ENCODE data around the gene RFX6.

RFX6 gene

DNA sequence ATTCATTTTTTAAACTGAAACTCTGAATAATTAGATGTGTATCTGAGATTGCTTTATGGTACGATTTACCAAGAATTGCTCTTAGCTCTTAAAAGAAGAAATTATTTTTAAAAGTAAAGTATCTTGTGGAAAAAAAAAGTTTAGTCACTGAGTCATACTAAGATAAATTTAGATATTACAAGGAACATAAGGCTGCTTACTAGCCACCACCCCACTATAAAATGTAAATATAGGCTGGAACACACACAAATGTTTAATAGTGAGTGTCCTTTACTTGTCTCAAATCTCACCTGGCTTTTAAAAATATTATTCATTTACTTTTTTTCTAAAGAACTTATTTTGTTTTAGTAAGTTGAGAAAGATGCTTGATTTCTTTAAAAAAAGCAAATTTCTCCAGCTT lies 17.6 kb downstream of the RFX6 start:
- DNase-seq: no peak

DNA sequence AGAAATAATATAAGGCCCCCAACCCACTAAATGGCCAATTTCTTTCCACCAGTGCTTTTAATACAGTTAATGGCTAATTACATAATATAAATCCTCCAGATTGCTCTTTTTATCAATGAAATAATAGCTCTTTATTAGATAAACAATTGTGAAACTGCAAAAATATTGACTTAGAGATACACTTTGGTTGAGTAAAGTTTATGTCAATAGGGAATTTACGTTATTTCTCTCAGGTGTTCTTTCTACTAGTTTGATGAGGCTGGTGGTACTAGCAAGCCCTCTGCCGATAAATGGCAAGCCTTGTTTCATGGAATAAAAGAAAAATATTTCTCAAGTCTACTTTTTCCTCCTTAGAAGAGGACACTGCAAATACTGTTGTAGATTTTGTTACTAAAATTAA lies 18.9 kb downstream of the RFX6 start:
- no peak for DNase-seq

DNA sequence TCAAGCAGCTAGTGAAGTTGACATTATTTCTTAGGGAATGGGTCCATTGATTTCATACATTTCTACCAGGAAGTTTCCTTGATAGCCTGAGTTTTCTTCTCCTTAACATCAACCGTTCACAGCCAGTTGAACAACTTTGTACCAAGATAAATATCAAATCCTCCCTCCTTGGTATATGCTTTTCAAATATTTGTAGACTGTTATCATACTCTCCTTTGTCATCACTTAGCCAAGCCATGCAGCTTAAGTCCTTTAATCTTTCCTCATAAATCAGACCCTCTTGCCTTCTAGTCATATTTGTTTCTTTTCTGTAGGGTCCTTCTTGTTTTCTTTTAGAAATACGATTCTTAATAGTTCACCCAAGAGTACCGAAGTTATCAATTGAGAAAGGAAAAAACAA lies 25.6 kb downstream of the RFX6 start:
- DNase-seq: no peak

DNA sequence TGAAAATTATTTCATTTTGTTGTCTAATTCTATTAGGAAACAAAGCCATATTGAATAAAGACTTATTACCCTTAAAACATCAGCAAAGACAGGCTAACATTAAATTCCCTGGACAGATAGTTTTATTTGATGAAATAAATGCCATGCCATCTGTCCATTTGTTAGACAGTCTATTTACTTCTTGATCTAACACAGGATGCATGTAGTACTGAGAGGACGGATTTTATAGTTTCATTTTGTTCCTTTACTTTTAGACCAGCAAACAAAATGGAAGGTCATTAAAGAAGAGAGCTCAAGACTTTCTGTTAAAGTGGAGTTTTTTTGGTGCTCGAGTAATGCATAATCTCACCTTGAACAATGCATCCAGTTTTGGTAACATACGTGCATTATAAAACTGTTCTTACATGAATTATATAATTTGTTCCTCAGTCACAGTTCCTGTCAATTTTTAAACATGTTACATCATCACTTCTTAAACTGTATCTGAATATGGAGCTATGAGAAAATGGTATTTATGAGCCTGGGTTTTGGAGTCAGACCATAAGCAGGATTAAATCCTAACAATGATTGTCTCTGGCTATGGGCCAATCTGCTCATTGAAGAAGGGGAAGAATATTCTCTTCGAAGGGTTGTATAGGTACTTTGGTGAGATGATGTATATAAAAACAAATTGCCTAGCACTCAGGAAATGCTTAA lies 46.0 kb downstream of the RFX6 start:
- no peak for DNase-seq

DNA sequence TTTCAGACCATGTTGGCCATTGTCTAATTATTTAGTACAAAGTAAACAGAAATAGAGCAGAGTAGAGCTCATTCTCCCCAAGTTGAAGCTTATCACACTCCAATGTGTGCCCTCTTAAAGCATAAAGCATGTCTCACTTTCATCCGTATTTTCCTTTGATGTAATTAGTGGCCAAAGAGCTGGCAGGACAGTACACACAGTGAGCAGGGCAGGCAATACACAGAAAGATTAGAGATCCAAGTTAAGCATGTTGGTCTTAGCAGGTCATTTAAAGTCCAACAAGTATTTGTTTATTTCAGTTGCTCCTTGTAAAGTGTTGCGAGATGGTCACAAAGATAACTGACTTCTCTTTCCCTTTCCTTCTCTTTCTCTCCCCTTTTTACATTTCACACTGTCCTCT lies 47.2 kb downstream of the RFX6 start:
- DNase-seq: no peak

DNA sequence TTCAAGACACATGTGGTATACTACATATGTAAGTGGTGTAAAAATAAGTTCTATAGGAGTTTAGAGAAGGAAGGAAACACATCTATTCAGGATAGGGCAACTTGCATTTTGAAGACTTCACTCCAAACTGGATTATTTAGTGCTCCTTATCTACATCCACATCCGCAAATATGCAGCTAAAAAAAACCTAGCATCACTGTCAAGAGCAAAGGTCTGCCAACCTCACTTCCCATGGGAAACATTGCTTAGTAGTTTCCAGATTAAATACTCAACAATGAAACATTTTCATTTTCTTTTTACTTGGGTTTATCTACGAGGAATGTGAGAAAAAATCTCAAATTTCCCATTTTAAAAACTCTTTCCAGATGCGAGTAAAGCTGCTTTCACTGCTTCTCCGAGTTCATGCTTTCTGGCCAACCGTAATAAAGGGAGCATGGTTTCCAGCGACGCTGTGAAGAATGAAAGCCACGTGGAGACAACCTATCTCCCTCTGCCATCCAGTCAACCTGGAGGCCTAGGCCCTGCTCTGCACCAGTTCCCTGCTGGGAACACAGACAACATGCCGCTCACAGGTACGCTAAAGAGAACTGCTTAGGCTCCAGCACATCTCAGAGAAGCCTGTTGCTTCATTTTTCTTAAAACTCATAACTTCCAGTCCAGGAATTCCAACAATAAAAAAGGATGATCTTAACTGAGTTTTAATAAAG lies 48.2 kb downstream of the RFX6 start:
- no peak for DNase-seq

DNA sequence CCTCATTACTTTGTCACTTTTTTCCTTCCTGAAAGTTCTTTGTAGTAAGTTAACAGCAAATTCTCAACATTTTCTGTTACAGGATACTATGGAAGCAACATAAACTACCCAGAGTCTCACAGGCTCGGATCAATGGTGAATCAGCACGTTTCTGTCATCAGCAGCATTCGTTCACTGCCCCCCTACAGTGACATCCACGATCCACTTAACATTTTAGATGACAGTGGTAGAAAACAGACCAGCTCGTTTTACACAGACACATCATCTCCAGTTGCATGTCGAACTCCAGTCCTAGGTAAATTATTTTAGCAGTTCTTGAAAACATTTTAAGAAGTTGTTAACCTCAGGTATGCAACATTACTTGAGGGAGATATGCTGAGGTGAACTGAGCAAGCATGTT lies 51.6 kb downstream of the RFX6 start:
- DNase-seq: no peak

DNA sequence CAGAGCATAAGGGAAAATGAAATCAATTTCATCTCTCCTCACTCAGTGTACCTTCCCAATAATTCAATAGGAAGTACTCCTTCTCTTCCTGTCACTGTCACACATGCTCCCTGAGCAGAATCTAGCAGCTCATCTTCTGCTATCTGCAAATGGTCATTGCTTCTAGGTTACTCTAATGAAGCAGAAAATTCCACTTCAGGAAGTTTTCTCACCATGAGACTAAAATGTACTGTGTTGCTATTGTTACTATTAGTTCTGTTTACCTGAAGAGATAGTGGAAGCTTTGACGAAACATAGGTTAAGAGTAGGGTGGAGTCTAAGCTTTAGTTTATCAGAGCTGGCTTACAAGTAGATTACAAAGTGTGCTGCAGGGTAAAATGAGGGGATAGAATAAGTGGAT lies 52.8 kb downstream of the RFX6 start:
- no peak for DNase-seq

DNA sequence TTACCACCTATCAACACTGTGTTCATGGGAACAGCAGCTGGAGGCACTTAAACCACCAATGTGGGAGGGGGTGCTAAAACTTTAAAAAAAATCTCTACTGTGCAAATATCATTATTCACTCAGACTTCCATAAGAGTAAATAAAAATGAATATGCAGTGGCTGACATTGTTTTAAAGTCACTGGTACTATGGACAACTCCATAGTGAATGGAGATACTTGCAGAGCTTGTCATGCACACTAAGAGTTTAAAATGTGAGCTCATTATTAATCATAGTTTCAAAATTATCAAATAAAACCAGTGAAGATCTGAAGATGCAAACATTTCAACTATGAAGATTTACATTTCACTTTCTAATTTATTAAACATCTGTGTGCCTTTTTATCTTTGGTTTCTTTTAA lies 54.4 kb downstream of the RFX6 start:
- DNase-seq: no peak

DNA sequence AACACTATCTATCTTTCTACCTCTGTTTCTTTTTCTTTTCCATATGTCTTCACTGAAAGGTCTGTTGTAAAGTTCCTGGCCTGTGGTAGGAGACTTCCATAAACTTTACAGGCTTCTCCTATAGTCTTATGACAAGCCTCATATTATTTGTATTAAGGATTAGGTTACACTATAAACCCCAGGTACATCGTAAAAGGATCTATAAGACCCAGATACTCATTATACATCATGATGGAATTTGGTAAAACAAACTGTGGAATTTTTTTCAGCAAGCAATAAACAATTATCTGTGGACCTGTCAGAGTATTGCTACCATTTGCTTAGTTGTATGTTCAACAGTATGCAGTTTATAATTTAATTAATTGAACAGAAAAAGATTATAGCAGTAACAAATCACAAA lies 55.5 kb downstream of the RFX6 start:
- DNase-seq: no peak

DNA sequence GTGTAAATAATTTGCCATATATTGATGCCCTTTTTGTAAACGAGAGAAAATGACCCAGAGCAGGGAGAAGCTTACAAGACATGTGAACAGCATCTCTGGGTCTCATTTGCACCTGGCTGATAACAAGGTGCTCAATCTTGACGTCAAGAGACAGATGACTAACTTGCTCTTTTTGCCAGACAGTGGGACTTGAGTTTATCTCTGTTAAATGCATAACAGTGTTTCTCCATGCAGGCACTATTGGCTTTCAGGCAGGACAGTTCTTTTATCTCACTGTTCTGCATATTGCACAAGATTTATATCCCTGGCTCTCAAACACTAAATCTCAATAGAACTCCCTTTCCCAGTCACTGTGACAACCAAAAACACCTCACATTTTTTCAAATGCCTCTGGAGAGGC lies 56.4 kb downstream of the RFX6 start:
- no peak for DNase-seq

DNA sequence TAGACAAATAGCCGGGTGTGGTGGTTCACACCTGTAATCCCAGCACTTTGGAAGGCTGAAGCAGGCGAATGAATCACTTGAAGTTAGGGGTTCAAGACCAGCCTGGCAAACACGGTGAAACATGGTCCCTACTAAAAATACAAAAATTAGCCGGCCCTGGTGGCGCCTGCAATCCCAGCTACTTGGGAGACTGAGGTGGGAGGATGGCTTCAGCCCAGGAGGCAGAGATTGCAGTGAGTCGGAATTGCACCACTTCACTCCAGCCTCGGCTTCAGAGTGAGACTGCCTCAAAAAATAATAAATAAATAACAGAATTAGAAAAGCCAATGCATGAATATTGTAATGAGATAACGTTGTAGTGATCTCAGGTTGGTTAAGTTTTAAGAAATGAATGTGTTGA lies 61.3 kb downstream of the RFX6 start:
- no peak for DNase-seq

DNA sequence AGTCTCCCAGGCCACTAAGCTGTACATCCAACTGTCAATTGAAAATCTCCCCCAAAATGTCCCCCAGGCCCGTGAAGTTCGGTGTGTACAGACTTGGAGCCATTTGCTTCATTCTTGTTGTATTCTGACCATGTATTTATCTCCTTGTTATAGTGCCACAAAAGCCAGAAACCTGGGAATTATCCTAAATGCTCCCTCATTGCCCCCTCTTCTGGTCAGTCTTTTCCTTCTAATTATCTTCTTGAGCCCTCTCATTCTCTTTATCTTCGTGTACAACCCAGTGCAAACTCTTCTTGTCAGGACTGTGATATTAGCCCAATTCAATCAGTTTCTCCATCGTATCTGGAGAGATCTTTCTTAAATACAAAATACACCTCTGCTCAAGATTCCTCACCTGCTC lies 64.7 kb downstream of the RFX6 start:
- no peak for DNase-seq

DNA sequence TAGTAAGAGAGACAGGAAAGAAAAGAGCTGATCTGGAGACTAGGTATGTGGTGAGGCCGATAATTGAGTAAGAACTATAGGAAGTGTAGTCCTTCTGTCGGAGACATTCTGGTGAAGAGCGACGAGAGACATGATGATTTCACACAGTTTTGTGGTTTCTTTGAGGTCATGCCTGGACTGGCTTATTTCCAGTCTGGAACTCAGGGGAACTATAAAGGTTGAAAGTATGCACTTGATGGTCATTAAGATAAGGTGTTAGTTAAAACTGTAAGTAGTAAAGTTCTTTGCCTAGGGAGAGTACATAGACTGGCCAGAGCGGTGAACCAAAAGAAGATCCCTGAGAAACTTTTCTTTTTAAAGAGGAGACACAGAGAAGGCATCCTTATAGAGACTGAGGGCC lies 68.8 kb downstream of the RFX6 start:
- no peak for DNase-seq

DNA sequence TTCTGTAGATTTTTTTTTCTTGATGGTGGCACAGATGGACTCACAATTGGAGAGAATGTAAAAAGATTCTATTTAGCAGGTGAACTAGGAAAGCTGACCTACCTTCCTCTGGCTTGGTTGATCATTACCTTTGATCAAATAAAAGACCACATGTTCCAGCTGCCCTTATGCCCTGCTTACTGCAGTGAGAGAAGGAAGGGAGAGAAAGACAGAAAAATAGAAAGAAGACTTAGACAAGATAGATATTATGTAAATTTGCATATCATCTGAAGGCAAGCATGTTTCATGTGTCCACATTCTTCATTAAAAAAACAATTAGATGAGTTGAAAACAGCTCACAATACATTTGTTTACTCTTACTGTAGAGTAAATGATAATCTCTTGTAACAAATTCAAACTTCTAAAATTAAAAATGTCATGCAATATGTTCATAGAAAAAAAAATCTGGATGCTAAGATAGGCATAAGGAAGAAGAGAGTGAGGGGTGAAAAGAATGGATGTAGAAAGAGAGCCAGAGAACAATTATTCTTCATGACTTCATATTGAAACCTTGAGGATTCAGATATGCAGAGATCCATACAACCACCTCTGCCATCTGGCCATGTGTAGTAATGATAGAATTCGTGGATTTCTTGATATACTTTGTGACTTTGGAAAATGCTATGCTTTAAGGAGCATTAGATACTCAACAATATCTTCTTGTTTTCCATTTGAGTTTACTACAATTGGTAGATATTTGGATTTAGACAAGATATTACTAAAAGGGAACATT lies 71.7 kb downstream of the RFX6 start:
- DNase-seq: no peak

DNA sequence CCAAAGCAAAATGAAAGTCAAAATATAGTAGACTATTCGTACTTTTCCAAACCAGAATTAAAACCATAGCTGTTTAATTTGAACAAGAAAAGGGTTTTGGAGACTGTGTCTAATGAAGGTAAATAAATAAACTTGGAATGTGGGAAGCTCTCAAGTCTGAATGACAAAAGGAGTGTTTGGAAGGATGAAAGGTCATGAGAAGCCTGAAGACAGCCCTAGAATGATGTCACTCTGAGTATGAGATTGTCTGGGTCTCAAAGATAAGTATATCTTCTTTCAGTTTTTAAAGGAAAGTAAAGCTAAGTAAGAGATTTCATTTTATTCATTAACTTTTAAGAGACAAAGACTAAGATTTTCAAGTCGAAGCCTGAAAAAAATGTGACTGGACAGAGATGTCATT lies 72.9 kb downstream of the RFX6 start:
- no peak for DNase-seq

DNA sequence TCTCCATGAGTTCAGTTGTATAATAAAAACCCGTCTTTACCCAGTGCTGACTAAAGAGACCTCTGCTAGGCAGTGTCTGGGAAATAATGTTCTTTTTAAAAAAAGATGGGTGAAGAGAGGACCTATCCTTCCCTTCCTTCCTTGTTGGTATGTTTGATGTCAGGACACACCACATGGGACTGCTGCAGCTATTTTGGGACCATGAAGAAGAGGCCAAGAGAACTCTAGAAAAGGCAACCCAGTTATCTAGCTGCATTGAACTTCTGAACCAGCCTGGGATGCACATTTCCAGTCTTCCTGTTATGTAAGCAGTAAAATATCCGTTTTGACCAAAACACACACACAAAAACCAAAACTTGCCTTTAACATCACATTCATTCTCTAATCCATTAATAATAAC lies 77.3 kb downstream of the RFX6 start:
- no peak for DNase-seq

DNA sequence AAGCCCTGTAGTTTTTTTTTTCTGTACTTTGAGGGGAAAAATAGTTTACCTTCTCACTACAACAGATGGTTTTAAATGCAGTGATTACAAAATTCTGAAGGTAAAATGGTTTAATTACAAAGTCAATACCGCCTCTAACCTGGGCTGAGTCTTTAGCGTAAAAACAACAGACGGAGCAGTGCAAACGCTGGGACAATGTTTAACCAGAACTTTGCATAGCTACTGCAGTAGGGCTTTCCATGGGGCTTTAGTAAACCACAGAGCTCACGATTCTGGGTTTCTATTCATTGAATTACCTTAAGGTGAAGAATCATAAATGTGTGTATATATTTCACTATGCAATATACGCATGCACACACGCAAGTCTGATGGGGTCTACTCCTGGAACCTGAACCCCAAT lies 77.9 kb downstream of the RFX6 start:
- no peak for DNase-seq

DNA sequence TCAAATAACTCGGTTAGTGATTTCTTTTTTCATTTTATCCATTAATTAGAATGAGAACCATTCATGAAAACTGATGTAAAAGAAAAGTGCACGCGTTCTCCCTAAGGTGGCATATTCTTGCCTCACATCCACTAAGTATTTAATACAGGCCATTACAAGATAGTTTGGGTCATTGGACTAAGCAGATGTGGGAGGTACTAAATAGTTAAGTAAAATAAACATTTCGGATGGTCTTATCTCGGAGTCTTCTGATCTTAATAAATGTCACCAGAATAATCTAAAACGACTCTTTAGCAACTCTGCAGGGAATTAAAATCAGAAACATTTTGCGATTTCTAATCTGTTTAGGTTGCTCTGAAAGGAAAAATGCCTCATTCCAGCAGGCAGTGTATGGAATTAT lies 78.7 kb downstream of the RFX6 start:
- no peak for DNase-seq

DNA sequence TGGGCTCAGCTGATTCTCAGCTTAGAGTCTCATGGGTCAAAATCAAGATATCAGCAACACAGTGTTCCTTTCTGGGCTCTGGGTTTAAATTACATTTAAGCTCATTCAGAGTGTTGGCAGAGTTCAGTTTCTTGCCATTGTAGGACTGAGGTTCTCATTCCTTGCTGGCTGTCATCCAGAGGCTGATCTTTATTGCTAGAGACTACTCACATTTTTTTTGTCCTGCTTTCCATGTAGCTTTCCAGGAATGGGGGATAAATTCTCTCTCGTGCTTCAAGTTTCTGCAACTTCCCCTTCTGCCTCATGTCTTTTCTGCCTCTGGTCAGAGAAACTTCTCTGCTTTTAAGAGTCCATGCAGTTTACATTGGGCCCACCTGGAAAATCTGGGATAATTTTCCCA lies 86.9 kb downstream of the RFX6 start:
- DNase-seq: no peak

DNA sequence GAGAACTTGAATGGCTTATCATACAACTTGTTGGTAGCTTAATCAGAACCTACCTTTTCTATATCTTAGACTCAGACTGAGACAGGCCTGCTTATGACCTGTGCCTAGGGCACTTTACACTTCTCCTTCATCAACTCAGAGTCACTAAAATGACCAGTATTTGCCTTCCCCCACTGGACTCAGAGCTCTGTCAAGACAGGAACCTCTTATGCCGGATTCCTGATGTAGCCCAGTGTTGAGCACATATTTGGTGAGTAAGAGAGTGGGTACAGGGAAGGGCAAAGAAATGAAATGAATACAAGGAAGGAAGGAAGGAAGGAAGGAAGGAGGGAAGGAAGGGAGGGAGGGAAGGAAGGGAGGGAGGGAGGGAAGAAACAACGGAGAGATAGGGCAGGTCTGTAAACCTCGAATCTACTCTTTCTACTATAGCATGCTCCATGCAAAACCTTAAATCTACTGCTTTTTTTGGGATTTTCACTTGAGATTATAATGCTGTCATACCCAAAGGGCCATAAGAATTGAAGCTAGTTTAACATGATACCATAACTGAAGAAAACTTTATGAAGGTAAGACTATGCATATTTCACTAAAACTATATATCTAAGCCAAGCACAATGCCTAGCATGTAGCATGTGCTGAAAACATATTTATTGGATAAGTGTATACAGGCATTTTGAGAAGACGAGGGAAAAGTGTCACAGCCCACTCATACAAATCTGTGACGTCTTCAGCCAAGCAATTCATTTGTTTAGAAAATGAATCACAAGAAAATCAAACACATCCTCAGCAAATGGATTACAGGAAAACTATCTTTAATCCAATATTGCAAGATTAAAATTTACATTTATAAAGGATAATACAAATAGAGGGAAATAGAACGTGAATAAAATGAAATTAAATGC lies 89.9 kb downstream of the RFX6 start:
- DNase-seq: no peak

DNA sequence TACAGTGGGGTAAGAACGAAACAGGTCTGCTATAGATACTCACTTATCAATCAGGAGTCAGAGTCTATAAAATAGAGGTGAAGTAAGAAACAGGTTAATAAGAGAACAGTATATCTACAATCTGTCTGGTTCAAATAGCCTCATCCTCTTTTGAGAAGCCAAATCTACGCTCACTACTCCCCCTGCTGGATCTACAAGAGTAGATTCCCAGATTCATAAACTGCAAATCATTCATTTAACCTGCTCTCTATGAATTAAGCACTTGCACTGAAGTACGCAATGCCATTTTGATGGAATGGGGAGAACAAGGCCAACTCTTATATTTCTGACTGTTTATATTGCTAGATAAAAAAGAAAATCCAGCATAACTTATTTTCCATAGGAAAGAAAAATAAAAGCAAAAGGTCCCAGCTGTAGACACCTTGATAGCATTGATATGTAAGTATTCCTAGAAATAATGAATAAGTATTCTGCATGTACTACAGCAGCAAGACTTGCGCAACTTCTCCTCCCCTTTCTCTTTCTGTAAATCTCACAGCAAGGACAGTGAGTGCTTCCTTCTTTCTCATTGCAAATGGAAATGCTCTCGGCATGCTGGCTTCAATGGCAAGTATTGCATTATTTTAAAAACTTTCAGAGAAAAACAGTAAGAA lies 92.3 kb downstream of the RFX6 start:
- peak; percentile 96 for DNase-seq

DNA sequence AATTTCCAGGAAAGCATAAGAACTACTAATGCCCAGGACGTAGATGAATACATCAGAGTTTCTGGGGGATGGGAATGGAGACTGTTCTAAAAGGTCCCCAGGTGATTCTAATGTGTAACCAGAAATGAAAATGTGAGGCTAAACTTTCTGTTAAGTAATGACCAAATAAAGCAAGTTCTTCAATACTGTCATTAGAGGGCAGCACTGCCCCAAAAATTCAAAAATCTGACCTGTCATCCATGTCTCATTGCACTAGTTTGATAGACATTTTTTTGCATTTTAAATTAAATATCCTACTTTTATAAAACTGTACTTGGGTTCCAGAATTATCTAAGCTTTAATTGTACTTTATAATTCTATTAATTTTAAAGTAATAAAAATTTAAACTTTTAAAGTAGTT lies 94.9 kb downstream of the RFX6 start:
- peak; percentile 95 for DNase-seq
